Measurements from ENCODE around the gene ARRDC2. TPM values are rescaled to one million over a fixed set of nuclear protein-coding genes. Genes with fewer than 3 reads are reported as not detected.
A peak's percentile ranks its signal among the peaks of the same experiment; 100 is the strongest.

Gene ARRDC2
- total RNA-seq, 2 experiments from 2014 or later: 29.1 TPM

GRCh38 chr19:18013210-18014111, 5.5 kb downstream of the ARRDC2 start:
- Mint-ChIP-seq H3K4me3 (no peak overlapping the region), H3K9me3 (no peaks in the 10 kb centered on the region), H3K36me3 (ENCODE audit: low read depth) (peaks cover 52% of the 10 kb centered on the region), H3K4me1 (ENCODE audit: low read depth) (peaks cover 54% of the 10 kb centered on the region), H3K27me3 (no peaks in the 10 kb centered on the region), H3K27ac (peak overlapping the region; percentile 75)
- POLR2A ChIA-PET: interaction anchor here (0.9 to 1.4 kb wide), 5 partner anchors 11 to 39 kb away, joined by 3 to 5 read pairs (median 3); no protein-coding TSS in a partner anchor
- intact Hi-C loops (cut with micrococcal nuclease): no loop called here
- ATAC-seq (peak; percentile 19), DNase-seq (peak; percentile 30)
- TF ChIP-seq CTCF (IDR thresholded peaks at IDR 0.05): no peak
- CTCF ChIA-PET: interaction anchor here (0.6 to 2.1 kb wide), 4 partner anchors 31 to 46 kb away, joined by 3 to 11 read pairs (median 5); no protein-coding TSS in a partner anchor

- peak overlapping the region; percentile 75 for H3K27ac Mint-ChIP-seq
- DNase-seq: peak; percentile 59
- ATAC-seq: peak; percentile 64
- POLR2A ChIA-PET: interaction anchor here (0.9 to 1.4 kb wide), 5 partner anchors 10 to 98 kb away, joined by 3 to 5 read pairs (median 3); no protein-coding TSS in a partner anchor
- no peak for TF ChIP-seq CTCF (IDR thresholded peaks at IDR 0.05)
- no peaks in the 10 kb centered on the region for H3K27me3 Mint-ChIP-seq
- no peaks in the 10 kb centered on the region for H3K9me3 Mint-ChIP-seq
- intact Hi-C loops (cut with micrococcal nuclease): no loop called here
- H3K4me3 Mint-ChIP-seq: peak overlapping the region; percentile 1
- peaks cover 45% of the 10 kb centered on the region for H3K36me3 Mint-ChIP-seq (ENCODE audit: low read depth)
- CTCF ChIA-PET: interaction anchor here (0.7 to 2.1 kb wide), 3 partner anchors 16 to 43 kb away, joined by 4 to 11 read pairs (median 6); no protein-coding TSS in a partner anchor
- H3K4me1 Mint-ChIP-seq (ENCODE audit: low read depth): peaks cover 50% of the 10 kb centered on the region
Observed at GRCh38 chr19:18014197-18014596, 6.2 kb downstream of the ARRDC2 start.

GRCh38 chr19:18016209-18016910, 8.4 kb downstream of the ARRDC2 start:
- Mint-ChIP-seq H3K27me3 (no peaks in the 10 kb centered on the region), H3K4me3 (no peak overlapping the region), H3K27ac (no peak overlapping the region), H3K9me3 (no peaks in the 10 kb centered on the region), H3K4me1 (ENCODE audit: low read depth) (peaks cover 59% of the 10 kb centered on the region), H3K36me3 (ENCODE audit: low read depth) (peaks cover 31% of the 10 kb centered on the region)
- TF ChIP-seq CTCF (IDR thresholded peaks at IDR 0.05): no peak
- ATAC-seq (no peak), DNase-seq (no peak)
- intact Hi-C loops (cut with micrococcal nuclease): no loop called here
- CTCF ChIA-PET: interaction anchor here (1.3 kb wide), 2 partner anchors 9 to 41 kb away, joined by 3 to 4 read pairs; partner anchors contain the start of gene ARRDC2
- POLR2A ChIA-PET: interaction anchor here (1.0 kb wide), 1 partner anchor 28 kb away, joined by 3 read pairs; no protein-coding TSS in a partner anchor

GRCh38 chr19:18017275-18018083, 9.5 kb downstream of the ARRDC2 start:
- ChIA-PET POLR2A (interaction anchor here (0.6 to 1.0 kb wide), 2 partner anchors 27 to 34 kb away, joined by 3 read pairs; no protein-coding TSS in a partner anchor), CTCF (interaction anchor here (0.5 to 1.5 kb wide), 3 partner anchors 10 to 41 kb away, joined by 3 to 4 read pairs (median 4); no protein-coding TSS in a partner anchor)
- DNase-seq: no peak
- intact Hi-C loops (cut with micrococcal nuclease): no loop called here
- peaks cover 68% of the 10 kb centered on the region for H3K4me1 Mint-ChIP-seq (ENCODE audit: low read depth)
- peak overlapping the region; percentile 43 for H3K27ac Mint-ChIP-seq
- no peak overlapping the region for H3K4me3 Mint-ChIP-seq
- no peaks in the 10 kb centered on the region for H3K27me3 Mint-ChIP-seq
- H3K36me3 Mint-ChIP-seq (ENCODE audit: low read depth): peaks cover 33% of the 10 kb centered on the region
- H3K9me3 Mint-ChIP-seq: no peaks in the 10 kb centered on the region
- no peak for ATAC-seq
- TF ChIP-seq CTCF (IDR thresholded peaks at IDR 0.05): no peak

All from activated CD8-positive, alpha-beta T cell treated with anti-CD3 and anti-CD28 coated beads for 36 hours (primary cell).